T-helper 1 cell treated with Interleukin-12 subunit alpha and Interleukin-12 subunit beta and Interleukin-4 antibody, amounts not matched to agents 30 μg/mL and 1 μg/mL, for 36 hours (primary cell): ENCODE data around the gene HFM1.
"Not testable (repeated sequence)": the region's sequence is repeated elsewhere in the genome, so short reads cannot be mapped to it uniquely, and the experiment has no call there.

Experiments
- H3K27ac Mint-ChIP-seq: one replicate; pipeline ENCODE4 v1.8.0; 2021; ENCODE audit warnings: mild to moderate bottlenecking, mixed read lengths
- H3K27me3 Mint-ChIP-seq: one replicate; pipeline ENCODE4 v1.8.0; 2021; ENCODE audit warnings: low read depth, mixed read lengths
- H3K36me3 Mint-ChIP-seq: one replicate; pipeline ENCODE4 v1.8.0; 2021; ENCODE audit warnings: low read depth, mixed read lengths
- H3K4me1 Mint-ChIP-seq: one replicate; pipeline ENCODE4 v1.8.0; 2021; ENCODE audit warnings: low read depth, mixed read lengths
- H3K4me3 Mint-ChIP-seq: one replicate; pipeline ENCODE4 v1.8.0; 2021; ENCODE audit warnings: mild to moderate bottlenecking, moderate library complexity, mixed read lengths
- H3K9me3 Mint-ChIP-seq: one replicate; pipeline ENCODE4 v1.8.0; 2021; ENCODE audit warnings: mixed read lengths

HFM1 gene, protein sequence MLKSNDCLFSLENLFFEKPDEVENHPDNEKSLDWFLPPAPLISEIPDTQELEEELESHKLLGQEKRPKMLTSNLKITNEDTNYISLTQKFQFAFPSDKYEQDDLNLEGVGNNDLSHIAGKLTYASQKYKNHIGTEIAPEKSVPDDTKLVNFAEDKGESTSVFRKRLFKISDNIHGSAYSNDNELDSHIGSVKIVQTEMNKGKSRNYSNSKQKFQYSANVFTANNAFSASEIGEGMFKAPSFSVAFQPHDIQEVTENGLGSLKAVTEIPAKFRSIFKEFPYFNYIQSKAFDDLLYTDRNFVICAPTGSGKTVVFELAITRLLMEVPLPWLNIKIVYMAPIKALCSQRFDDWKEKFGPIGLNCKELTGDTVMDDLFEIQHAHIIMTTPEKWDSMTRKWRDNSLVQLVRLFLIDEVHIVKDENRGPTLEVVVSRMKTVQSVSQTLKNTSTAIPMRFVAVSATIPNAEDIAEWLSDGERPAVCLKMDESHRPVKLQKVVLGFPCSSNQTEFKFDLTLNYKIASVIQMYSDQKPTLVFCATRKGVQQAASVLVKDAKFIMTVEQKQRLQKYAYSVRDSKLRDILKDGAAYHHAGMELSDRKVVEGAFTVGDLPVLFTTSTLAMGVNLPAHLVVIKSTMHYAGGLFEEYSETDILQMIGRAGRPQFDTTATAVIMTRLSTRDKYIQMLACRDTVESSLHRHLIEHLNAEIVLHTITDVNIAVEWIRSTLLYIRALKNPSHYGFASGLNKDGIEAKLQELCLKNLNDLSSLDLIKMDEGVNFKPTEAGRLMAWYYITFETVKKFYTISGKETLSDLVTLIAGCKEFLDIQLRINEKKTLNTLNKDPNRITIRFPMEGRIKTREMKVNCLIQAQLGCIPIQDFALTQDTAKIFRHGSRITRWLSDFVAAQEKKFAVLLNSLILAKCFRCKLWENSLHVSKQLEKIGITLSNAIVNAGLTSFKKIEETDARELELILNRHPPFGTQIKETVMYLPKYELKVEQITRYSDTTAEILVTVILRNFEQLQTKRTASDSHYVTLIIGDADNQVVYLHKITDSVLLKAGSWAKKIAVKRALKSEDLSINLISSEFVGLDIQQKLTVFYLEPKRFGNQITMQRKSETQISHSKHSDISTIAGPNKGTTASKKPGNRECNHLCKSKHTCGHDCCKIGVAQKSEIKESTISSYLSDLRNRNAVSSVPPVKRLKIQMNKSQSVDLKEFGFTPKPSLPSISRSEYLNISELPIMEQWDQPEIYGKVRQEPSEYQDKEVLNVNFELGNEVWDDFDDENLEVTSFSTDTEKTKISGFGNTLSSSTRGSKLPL (N-terminal part only)

DNA sequence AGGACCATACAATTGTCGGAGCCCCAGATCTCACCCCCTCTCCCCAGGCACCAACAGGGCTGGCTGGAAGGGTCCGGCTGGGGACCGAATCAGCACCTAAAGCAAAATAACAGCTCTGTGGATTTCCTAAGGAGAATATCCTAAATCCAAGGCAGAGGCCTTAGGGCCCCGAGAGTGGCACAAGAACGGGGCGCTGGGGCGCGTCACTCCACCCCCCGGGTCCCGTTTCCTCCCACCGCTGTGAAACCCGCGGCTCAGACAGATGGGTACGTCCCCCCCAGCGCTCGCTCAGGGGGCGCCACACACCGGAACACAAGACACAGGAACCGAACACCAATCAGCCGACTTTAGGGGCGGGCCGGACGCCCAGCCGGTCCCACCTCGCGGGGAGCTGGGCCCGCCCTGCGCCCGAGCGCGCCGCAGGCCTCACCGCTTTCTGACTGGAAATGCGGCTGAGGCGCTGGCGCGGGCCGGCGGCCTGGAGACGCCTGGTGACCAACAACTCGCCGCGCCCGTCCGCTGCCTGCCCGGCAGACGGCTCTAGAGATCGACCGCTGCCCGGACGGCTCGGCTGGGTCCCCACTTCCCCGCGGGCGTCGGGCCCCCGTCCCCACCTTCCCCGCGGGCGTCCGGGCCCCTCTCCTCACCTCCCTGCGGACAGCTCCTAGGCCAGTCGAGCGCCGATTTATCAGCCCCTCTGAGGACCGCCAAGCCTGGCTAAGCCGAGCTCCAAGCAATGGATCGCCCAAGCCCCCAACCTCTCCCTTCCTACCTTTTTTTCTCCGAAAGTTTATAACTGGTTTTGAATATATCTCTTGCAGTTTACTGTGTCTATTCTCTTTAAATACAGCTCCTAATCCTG lies at the start of gene HFM1:
Gene HFM1 (minus strand): TSS at position 687 of the 862 bp plus-strand sequence. CDS start 3,755 bp downstream, outside the sequence.
- H3K27ac Mint-ChIP-seq: no peak within 1 kb of the TSS
- H3K4me3 Mint-ChIP-seq: peak within 1 kb of the TSS; percentile 69
- H3K9me3 Mint-ChIP-seq: no peaks in the 10 kb centered on the region
- H3K36me3 Mint-ChIP-seq: no peaks in the 10 kb centered on the region
- peaks cover 73% of the 10 kb centered on the region for H3K27me3 Mint-ChIP-seq
- H3K4me1 Mint-ChIP-seq: peaks cover 3% of the 10 kb centered on the region

DNA sequence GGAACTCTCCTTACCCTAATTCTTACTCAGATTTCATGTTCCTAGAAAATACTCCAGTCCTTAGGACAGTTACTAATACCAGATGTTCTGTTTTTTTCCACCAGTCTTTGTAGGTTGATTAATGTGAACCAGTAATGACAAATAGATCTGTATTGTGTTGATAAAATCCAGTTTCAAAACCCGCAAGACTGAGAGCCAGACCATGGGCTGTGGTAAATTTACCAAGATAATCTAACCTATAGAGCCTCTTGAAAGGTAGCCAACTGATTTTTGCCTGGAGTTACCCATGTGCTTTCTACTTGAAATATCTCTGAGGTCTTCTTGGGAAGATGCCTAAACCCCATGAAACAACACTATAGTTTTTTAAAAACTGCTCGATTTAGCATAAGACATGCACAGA lies 49.5 kb upstream of the HFM1 start:
- Mint-ChIP-seq H3K27me3 (peaks cover 7% of the 10 kb centered on the region), H3K4me3 (no peak overlapping the region), H3K9me3 (no peaks in the 10 kb centered on the region), H3K4me1 (no peaks in the 10 kb centered on the region), H3K27ac (no peak overlapping the region), H3K36me3 (no peaks in the 10 kb centered on the region)

DNA sequence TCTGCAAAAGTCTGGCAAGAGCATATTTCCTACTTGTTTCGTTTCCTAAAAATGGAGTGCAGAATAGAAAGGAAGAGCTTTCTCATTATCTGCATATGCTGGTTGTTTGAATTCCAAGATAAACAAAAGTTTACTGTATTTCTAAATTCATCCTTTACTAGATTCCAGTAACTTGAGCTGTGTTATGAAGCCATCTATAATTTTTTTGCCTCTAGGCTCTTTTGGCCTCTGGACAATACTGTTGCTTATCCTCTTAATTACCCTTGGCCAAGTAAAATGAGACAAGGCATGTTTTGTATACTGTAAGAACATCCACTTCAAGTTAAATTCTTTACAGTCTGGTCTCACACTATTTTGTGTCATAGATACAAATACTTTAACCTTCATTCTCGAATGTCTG lies 45.6 kb upstream of the HFM1 start:
- no peaks in the 10 kb centered on the region for H3K9me3 Mint-ChIP-seq
- H3K36me3 Mint-ChIP-seq: no peaks in the 10 kb centered on the region
- H3K4me3 Mint-ChIP-seq: no peak overlapping the region
- H3K4me1 Mint-ChIP-seq: no peaks in the 10 kb centered on the region
- no peak overlapping the region for H3K27ac Mint-ChIP-seq
- H3K27me3 Mint-ChIP-seq: peaks cover 7% of the 10 kb centered on the region

DNA sequence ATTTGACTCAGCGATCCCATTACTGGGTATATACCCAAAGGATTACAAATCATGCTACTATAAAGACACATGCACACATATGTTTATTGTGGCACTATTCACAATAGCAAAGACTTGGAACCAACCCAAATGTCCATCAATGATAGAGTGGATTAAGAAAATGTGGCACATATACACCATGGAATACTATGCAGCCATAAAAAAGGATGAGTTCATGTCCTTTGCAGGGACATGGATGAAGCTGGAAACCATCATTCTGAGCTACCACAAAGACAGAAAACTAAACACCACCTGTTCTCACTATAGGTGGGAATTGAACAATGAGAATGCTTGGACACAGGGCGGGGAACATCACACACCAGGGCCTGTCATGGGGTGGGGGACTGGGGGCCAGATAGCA lies 43.1 kb upstream of the HFM1 start:
- not testable (repeated sequence) for H3K36me3 Mint-ChIP-seq, H3K27me3 Mint-ChIP-seq, H3K9me3 Mint-ChIP-seq, H3K27ac Mint-ChIP-seq, H3K4me1 Mint-ChIP-seq, H3K4me3 Mint-ChIP-seq

DNA sequence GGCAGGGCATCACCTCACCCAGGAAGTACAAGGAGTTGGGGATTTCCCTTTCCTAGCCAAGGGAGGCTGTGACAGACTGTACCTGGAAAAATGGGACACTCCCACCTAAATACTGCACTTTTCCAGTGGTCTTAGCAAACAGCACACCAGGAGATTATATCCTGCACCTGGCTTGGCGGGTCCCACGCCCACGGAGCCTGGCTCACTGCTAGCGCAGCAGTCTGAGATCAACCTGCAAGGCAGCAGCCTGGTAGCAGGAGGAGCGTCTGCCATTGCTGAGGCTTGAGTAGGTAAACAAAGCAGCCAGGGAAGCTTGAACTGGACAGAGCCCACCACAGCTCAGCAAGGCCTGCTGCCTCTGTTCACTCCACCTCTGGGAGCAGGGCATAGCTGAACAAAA lies 37.3 kb upstream of the HFM1 start:
- not testable (repeated sequence) for H3K36me3 Mint-ChIP-seq, H3K27ac Mint-ChIP-seq, H3K4me1 Mint-ChIP-seq, H3K27me3 Mint-ChIP-seq, H3K4me3 Mint-ChIP-seq
- H3K9me3 Mint-ChIP-seq: peaks cover 10% of the 10 kb centered on the region

DNA sequence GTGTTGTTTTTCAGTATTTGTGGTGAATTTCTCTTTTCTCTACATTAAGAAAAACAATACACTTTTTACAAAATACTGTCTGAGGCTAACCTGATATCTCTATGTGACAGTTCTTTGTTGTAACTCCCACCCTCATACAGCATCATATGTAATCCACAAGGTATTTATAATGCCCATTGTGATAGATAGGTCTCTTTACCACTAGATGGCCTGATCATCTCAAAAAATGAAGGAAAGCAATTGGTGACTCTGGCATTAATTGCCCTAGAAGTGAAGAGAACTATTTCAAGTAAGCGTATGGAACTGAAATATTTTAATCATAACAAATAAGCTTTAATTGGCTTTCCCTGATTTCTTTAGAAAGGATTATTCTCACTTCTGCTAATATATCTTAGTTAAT lies 36.2 kb upstream of the HFM1 start:
- no peak overlapping the region for H3K27ac Mint-ChIP-seq
- no peaks in the 10 kb centered on the region for H3K36me3 Mint-ChIP-seq
- H3K4me3 Mint-ChIP-seq: no peak overlapping the region
- peaks cover 10% of the 10 kb centered on the region for H3K9me3 Mint-ChIP-seq
- peaks cover 9% of the 10 kb centered on the region for H3K27me3 Mint-ChIP-seq
- H3K4me1 Mint-ChIP-seq: no peaks in the 10 kb centered on the region

DNA sequence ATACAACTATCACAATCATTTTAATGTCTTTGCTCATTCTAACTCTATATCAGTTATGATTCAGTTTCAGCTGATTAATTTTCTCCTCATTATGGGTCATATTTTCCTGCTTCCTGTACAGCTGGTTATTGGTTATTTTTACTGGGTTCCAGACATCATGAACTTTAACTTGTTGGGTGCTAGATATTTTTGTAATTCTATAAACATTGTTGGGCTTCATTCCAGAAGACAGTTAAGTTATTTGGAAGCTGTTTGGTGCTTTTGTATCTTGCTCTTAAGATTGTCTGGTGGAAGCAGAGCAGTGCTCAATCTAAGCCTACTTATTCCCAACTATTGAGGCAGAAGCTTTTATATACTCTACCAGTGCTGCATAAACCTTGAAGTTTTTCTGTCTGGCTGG lies 34.4 kb upstream of the HFM1 start:
- no peaks in the 10 kb centered on the region for H3K36me3 Mint-ChIP-seq
- H3K27ac Mint-ChIP-seq: no peak overlapping the region
- H3K4me1 Mint-ChIP-seq: no peaks in the 10 kb centered on the region
- H3K9me3 Mint-ChIP-seq: peaks cover 10% of the 10 kb centered on the region
- H3K4me3 Mint-ChIP-seq: no peak overlapping the region
- peaks cover 9% of the 10 kb centered on the region for H3K27me3 Mint-ChIP-seq

DNA sequence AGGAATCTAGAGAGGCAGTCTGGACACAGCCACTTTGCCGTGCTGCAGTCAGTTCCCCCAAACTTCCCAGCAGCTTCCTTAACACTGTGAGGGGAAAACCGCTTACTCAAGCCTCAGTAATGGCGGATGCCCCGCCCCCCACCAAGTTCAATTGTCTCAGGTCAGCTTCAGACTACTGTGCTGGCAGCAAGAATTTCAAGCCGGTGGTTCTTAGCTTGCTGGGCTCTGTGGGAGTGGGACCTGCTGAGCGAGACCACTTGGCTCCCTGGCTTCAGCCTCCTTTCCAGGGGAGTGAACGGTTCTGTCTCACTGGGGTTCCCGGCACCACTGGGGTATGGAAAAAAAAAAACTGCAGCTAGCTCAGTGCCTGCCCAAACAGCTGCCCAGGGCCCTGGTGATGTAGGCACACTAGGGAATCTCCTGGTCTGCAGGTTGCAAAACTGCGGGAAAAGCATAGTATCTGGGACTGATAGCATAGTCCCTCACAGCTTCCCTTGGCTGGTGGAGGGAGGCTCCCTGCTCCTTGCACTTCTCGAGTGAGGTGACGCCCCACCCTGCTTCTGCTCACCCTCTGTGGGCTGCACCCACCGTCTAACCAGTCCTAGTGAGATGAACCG lies 23.7 kb upstream of the HFM1 start:
- H3K4me1 Mint-ChIP-seq: no peaks in the 10 kb centered on the region
- H3K27ac Mint-ChIP-seq: no peak overlapping the region
- H3K9me3 Mint-ChIP-seq: no peaks in the 10 kb centered on the region
- no peaks in the 10 kb centered on the region for H3K36me3 Mint-ChIP-seq
- H3K27me3 Mint-ChIP-seq: peaks cover 44% of the 10 kb centered on the region
- no peak overlapping the region for H3K4me3 Mint-ChIP-seq

DNA sequence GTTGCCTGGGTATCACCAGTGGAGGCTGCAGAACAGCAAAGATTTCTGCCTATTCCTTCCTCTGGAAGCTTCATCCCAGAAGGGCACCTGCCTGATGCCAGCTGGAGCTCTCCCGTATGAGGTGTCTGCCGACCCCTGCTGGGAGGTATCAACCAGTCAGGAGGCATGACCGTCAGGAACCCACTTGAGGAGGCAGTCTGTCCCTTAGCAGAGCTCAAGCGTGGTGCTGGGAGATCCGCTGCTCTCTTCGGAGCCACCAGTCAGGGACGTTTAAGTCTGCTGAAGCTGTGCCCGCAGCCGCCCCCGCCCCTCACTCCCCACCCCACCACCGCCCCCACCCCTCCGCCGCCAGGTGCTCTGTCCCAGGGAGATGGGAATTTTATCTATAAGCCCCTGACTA lies 23.1 kb upstream of the HFM1 start:
- no peak overlapping the region for H3K27ac Mint-ChIP-seq
- no peaks in the 10 kb centered on the region for H3K36me3 Mint-ChIP-seq
- H3K4me1 Mint-ChIP-seq: no peaks in the 10 kb centered on the region
- peaks cover 44% of the 10 kb centered on the region for H3K27me3 Mint-ChIP-seq
- no peak overlapping the region for H3K4me3 Mint-ChIP-seq
- H3K9me3 Mint-ChIP-seq: no peaks in the 10 kb centered on the region

DNA sequence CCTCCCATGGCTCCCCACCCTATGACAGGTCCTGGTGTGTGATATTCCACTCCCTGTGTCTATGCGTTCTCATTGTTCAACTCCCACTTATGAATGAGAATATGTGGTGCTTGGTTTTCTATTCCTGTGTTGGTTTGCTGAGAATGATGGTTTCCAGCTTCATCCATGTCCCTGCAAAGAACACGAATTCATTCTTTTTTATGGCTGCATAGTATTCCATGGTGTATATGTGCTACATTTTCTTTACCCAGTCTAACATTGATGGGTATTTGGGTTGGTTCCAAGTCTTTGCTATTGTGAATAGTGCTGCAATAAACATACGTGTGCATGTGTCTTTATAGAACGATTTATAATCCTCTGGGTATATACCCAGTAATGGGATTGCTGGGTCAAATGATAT lies 17.9 kb upstream of the HFM1 start:
- not testable (repeated sequence) for H3K4me1 Mint-ChIP-seq, H3K9me3 Mint-ChIP-seq, H3K27ac Mint-ChIP-seq, H3K36me3 Mint-ChIP-seq, H3K4me3 Mint-ChIP-seq
- peaks cover 49% of the 10 kb centered on the region for H3K27me3 Mint-ChIP-seq

DNA sequence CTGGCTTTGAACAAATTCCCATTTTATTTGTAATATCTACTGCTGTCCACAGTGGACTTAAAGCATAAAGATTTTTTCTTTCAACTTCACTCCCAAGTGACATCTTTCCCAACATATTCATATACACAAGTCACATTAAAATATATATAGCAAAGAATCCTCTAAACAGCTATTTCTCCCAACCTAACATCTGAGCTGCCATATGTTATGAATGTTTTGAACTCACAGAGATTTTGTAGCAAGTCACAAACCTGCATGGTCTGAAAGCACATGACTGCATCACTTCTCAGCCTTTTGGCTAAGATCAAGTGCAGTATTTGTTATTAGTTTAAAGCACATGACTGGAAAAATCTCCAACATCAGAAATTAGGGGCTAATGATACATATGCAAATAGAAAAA lies 7.7 kb upstream of the HFM1 start:
- H3K9me3 Mint-ChIP-seq: no peaks in the 10 kb centered on the region
- H3K27ac Mint-ChIP-seq: no peak overlapping the region
- H3K36me3 Mint-ChIP-seq: no peaks in the 10 kb centered on the region
- peaks cover 44% of the 10 kb centered on the region for H3K27me3 Mint-ChIP-seq
- H3K4me3 Mint-ChIP-seq: no peak overlapping the region
- no peaks in the 10 kb centered on the region for H3K4me1 Mint-ChIP-seq

DNA sequence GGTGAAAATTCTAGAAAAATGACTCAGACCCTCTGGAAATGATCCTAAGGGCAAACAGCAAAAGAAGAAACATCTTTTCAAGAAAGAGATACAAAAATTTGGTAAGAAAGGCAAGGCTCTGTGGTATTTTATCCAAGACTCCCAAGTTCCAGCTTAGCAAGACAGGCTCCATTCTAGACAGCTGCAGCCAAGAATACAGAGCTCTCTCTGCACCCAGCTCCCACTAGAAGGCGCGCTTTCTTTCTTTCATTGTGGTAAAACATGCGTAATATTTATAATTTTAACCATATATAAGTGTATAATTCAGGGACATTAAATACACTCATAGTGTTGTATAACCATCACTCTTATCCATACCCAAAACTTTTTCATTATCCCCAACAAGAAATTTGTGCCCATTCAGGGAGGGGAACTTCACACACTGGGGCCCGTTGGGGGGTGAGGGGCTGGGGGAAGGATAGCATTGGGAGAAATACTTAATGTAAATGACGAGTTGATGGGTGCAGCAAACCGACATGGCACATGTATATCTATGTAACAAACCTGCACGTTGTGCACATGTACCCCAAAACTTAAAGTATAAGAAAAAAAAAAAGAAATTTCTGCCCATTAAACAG lies 2.2 kb upstream of the HFM1 start:
- Mint-ChIP-seq H3K4me3 (no peak overlapping the region), H3K36me3 (no peaks in the 10 kb centered on the region)

DNA sequence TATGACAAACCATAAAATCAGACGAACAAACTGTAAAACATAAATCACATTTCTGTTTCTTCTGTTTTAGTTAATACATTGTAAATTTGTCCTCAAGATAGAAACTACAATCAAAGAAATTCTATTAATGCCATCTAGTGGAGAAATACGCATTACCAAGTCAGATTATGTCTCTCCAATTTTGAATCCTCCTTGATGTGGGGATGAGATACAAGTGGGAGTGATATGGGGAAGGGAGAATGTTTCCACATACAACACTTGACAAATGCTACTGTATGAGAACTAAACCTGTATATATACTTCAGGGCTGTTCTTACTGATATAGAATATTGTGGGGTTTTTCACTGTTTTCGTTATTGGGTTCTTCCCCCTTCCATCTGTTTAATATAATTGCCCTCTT lies 2.6 kb downstream of the HFM1 start:
- peaks cover 3% of the 10 kb centered on the region for H3K4me1 Mint-ChIP-seq
- no peaks in the 10 kb centered on the region for H3K9me3 Mint-ChIP-seq

More for the DNA sequence above, 2.2 kb upstream of the HFM1 start:
- Mint-ChIP-seq H3K27ac (no peak overlapping the region), H3K27me3 (peaks cover 71% of the 10 kb centered on the region), H3K9me3 (no peaks in the 10 kb centered on the region), H3K4me1 (peaks cover 3% of the 10 kb centered on the region)

More for the DNA sequence above, 2.6 kb downstream of the HFM1 start:
- no peak overlapping the region for H3K27ac Mint-ChIP-seq
- peaks cover 54% of the 10 kb centered on the region for H3K27me3 Mint-ChIP-seq
- H3K4me3 Mint-ChIP-seq: no peak overlapping the region
- H3K36me3 Mint-ChIP-seq: no peaks in the 10 kb centered on the region
